ENCODE results near the gene ZBTB20. TPM values are rescaled to one million over a fixed set of nuclear protein-coding genes. Genes with fewer than 3 reads are reported as not detected.

Gene ZBTB20
- total RNA-seq, 3 donors from 2014 or later, result 62.9 to 150 (median 109) TPM

- no peak for DNase-seq (ENCODE audit: low spot score in 2 of 2)
- no peak overlapping the region for H3K4me3 ChIP-seq
- intact Hi-C loops (cut with DNase I; ENCODE audit: low total_unique reads), result no loop called here
- H3K27me3 ChIP-seq, result no peaks in the 10 kb centered on the region
- TF ChIP-seq, protein P1, sequence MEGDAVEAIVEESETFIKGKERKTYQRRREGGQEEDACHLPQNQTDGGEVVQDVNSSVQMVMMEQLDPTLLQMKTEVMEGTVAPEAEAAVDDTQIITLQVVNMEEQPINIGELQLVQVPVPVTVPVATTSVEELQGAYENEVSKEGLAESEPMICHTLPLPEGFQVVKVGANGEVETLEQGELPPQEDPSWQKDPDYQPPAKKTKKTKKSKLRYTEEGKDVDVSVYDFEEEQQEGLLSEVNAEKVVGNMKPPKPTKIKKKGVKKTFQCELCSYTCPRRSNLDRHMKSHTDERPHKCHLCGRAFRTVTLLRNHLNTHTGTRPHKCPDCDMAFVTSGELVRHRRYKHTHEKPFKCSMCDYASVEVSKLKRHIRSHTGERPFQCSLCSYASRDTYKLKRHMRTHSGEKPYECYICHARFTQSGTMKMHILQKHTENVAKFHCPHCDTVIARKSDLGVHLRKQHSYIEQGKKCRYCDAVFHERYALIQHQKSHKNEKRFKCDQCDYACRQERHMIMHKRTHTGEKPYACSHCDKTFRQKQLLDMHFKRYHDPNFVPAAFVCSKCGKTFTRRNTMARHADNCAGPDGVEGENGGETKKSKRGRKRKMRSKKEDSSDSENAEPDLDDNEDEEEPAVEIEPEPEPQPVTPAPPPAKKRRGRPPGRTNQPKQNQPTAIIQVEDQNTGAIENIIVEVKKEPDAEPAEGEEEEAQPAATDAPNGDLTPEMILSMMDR (IDR thresholded peaks at IDR 0.05), result no peak
- TF ChIP-seq POLR2AphosphoS5 (IDR thresholded peaks at IDR 0.05), result no peak
- no peak for TF ChIP-seq POLR2A (IDR thresholded peaks at IDR 0.05)
- no peaks in the 10 kb centered on the region for H3K36me3 ChIP-seq
- no peaks in the 10 kb centered on the region for H3K9me3 ChIP-seq
- H3K4me1 ChIP-seq, result no peaks in the 10 kb centered on the region
- H3K27ac ChIP-seq, result no peak overlapping the region
These were observed 808.3 kb downstream of the ZBTB20 start for GRCh38 chr3:114338651-114339357.

DNA sequence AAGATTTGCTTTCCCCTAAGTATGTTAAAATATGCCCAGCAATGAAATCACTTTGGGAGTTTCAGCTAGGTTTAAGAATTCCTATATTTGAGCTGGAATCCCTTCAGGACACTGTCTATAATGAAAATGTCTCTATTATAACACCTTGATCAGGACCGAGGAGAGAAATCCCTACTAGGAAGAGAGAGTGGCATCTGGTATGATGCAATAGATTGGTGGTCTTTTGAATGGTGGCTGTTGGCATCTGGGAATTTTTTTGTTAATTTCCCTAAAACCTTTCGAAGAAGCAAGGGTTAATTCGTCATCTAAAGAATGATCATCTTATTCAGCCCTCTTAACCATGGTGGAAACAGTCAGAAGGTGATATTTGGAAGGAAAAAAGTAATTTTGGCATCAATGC lies 810.2 kb downstream of the ZBTB20 start:
- intact Hi-C loops (cut with DNase I; ENCODE audit: low total_unique reads), result no loop called here
- Histone ChIP-seq H3K27ac (no peak overlapping the region), H3K36me3 (no peaks in the 10 kb centered on the region), H3K4me3 (no peak overlapping the region), H3K4me1 (no peaks in the 10 kb centered on the region), H3K9me3 (no peaks in the 10 kb centered on the region), H3K27me3 (no peaks in the 10 kb centered on the region)
- DNase-seq (ENCODE audit: low spot score in 2 of 2), result no peak
- TF ChIP-seq, protein P1 (IDR thresholded peaks at IDR 0.05), result no peak
- TF ChIP-seq POLR2AphosphoS5 (IDR thresholded peaks at IDR 0.05) (no peak), POLR2A (IDR thresholded peaks at IDR 0.05) (no peak)

DNA sequence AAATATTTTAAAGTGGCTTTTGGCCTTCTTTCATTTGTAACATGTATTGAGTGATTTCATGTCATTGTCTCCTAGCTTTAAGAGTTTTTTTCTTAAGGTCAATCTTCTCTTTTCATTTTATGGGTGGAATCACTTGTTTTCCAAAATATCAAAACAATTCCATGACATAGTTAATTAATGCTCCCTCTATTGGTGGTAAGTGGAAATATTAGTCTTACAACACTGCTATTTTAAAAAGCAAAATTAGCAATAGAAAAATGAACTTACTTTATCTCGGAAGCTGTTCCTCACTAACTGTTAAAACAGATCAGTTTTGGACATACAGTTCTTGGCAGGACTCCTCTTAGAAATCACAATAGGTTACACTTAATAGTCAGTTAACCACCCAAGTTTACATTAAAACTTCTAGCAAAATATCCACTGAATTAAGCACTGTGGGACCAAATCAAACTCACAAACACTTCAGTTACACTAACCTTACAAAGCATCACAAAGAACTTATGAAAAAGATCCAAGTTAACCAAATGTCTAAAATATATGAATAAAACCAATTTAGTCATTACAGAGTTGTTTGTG lies 810.9 kb downstream of the ZBTB20 start:
- Histone ChIP-seq H3K9me3 (no peaks in the 10 kb centered on the region), H3K36me3 (no peaks in the 10 kb centered on the region), H3K27ac (no peak overlapping the region), H3K27me3 (no peaks in the 10 kb centered on the region), H3K4me1 (no peaks in the 10 kb centered on the region), H3K4me3 (no peak overlapping the region)
- DNase-seq (ENCODE audit: low spot score in 2 of 2), result no peak
- intact Hi-C loops (cut with DNase I; ENCODE audit: low total_unique reads), result no loop called here
- TF ChIP-seq POLR2A (IDR thresholded peaks at IDR 0.05), result no peak
- TF ChIP-seq, protein P1 (IDR thresholded peaks at IDR 0.05), result peak in 2 of 3 donors; percentile 21 to 23

DNA sequence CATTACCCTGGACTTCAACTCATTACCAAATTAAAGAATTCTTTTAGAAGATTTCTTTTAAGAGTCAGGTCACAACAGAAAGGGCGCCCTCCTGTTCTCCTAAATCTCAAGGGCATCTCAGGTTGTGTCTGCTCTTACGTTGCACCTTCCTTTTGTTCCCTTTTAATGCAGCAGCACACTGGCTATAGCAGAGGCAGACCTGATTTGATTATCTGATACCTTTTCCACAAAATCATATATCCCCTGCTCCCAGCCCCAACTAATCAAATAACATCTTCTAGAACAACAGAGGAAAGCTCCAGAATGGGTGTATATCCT lies 813.2 kb downstream of the ZBTB20 start:
- no peaks in the 10 kb centered on the region for H3K4me1 ChIP-seq
- no peak overlapping the region for H3K4me3 ChIP-seq
- H3K27ac ChIP-seq, result no peak overlapping the region
- TF ChIP-seq, protein P1 (IDR thresholded peaks at IDR 0.05), result no peak
- TF ChIP-seq POLR2AphosphoS5 (IDR thresholded peaks at IDR 0.05), result no peak
- no peak for TF ChIP-seq POLR2A (IDR thresholded peaks at IDR 0.05)
- no peaks in the 10 kb centered on the region for H3K36me3 ChIP-seq
- no peak for DNase-seq (ENCODE audit: low spot score in 2 of 2)
- H3K27me3 ChIP-seq, result no peaks in the 10 kb centered on the region
- intact Hi-C loops (cut with DNase I; ENCODE audit: low total_unique reads), result no loop called here
- no peaks in the 10 kb centered on the region for H3K9me3 ChIP-seq

DNA sequence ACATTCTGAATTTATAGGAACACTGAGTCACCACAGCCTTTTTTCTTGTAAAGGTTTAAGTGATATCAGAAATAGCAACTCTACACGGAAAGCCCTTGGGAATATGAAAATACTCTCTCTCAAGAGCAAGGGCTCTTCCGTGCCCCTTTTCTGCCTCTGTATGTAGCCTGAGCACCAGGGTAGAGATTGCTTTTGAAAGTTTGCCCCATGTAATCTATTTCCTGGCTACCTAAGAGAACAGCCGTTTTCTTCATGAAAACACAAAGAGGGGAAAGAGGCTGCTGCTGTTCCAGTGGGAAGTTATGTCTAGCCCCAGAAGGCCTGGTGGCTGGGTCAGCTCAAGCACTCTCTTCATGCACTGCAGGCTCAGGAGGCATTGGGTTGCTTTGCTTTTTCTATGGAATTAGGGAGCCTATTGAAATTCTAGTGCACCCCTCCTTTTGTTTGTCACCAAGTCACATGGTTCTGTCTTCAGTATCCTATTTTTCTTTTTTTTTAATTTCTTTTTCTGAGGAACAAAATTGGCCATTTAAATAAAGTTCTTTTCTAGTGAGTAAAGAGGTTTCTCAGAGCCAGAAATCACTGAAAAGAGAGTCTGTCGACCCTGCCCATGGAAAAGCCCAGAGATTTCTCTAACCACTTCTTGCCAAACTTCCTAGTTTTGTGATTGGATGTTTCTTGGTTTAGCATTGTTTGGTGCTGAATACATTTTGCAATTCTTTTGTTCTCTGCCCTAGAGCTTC lies 813.7 kb downstream of the ZBTB20 start:
- TF ChIP-seq POLR2AphosphoS5 (IDR thresholded peaks at IDR 0.05) (no peak), POLR2A (IDR thresholded peaks at IDR 0.05) (no peak)
- TF ChIP-seq, protein P1 (IDR thresholded peaks at IDR 0.05), result no peak
- Histone ChIP-seq H3K36me3 (no peaks in the 10 kb centered on the region), H3K27ac (no peak overlapping the region), H3K4me3 (no peak overlapping the region), H3K27me3 (no peaks in the 10 kb centered on the region), H3K9me3 (no peaks in the 10 kb centered on the region), H3K4me1 (no peaks in the 10 kb centered on the region)
- DNase-seq (ENCODE audit: low spot score in 2 of 2), result no peak
- intact Hi-C loops (cut with DNase I; ENCODE audit: low total_unique reads), result no loop called here
